Right ventricle myocardium inferior (tissue), 1 donor: ENCODE data around the gene EPC2. TPM values are rescaled to one million over a fixed set of nuclear protein-coding genes. Genes with fewer than 3 reads are reported as not detected.
"Not testable (repeated sequence)": the region's sequence is repeated elsewhere in the genome, so short reads cannot be mapped to it uniquely, and the experiment has no call there.

Source experiments
- ATAC-seq: fragments of 200-7000 bp; cut with Tn5 transposase; one replicate; pipeline ENCODE4 v1.9.1; 2020; ENCODE audit warnings: mild to moderate bottlenecking, moderate library complexity
- DNase-seq: peaks from one replicate; pipeline ENCODE4 v3.0.0; 2021; ENCODE audit errors: missing footprints
- intact Hi-C: fragments of 100-400 bp; cut with DNase I; formaldehyde crosslinking; loops from one replicate; pipeline ENCODE4 v1.11.0; 2022
- total RNA-seq: library from RNA; stranded (reverse); fragmentation: NEBNext Ultra II Directional; extraction: Animal tissue kit (Norgen Biotek cat#: 25700); gene quantifications from one replicate; pipeline ENCODE4 v1.2.1, GENCODE V29; 2021
- donor health status: DM: no; HTN: yes; CAD: no; lungs with severe emphysema.

The EPC2 gene
- total RNA-seq, 1 donor from 2014 or later, result 18.6 TPM

DNA sequence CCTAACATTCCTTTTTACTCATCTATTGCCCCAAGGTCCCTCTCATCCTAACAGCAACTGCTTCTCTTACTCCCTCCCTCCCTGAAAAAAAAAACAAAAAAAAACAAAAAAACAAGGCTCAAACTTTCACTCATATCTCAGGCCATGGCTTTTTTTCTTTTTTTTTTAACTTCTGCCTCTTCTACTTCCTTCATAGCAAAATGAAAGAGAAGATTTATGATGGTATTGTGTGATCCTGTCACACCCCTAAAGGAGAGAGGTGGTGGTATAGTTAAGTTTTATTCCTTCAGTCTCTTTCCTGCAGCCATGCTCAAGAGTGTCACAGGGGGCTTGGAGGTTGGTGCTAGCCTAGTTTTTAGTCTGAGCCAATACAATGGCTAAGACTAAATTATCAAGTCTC, 21.5 kb upstream of the EPC2 start:
- ATAC-seq, result no peak
- intact Hi-C loops, result no loop called here
- DNase-seq, result no peak

DNA sequence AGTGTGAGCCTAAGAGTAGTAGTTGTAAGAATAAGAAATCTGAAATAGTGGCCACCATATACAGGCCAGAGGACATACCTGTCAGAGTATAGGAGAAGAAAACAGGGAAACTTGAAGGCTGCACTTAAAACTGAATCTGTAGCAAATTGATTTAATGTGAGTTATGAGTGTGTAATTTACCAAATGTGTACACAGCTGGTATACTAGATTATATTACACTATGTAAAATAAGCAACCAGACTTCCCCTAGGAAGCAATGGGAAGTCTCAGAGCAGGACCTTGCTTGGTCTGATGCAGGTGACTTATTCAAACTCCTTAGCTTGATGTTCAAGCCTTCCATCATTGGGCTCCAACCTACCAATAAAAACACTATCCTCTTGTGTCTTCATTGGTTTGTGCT, 17.3 kb upstream of the EPC2 start:
- no peak for ATAC-seq
- intact Hi-C loops, result no loop called here
- no peak for DNase-seq

DNA sequence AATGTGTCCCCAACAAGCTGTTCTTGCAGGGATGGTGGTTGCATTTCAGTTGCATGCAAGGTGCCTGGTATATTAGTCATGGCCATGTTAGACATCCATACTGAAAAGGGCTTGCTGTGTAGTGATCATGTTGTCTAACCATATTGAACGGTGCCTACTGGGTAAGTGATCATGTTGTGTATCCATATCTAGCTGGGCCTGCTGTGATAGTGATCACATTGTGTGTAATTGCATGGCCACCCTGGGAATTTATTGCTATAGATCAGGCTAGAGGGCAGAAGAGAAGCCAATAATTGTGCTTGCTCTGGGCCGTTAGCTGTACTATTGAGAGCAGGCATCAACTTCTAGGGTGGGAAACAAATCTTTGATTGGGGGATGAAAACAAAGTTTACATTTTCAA, 9.8 kb upstream of the EPC2 start:
- DNase-seq (no peak), ATAC-seq (no peak)
- intact Hi-C loops, result no loop called here

DNA sequence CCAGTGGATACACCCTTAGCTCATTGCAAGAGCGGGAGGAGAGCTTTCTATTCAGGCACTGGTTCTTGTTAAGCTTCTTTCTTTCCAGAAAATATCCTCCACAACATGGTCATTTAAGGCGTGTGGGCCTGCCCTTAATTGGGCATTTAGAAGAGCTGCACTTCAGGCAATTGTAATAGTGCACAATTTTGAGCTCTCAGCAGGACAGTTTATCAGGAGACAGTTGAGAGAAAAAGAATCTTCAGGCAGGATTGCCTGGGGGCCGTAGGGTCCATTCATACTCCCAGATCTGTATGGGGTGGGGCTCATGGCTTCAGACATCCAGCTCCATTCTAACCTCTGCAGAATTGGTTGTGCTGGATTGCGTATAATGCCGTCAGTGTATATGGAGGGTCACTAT, 6.0 kb upstream of the EPC2 start:
- DNase-seq, result no peak
- intact Hi-C loops, result no loop called here
- ATAC-seq, result no peak

DNA sequence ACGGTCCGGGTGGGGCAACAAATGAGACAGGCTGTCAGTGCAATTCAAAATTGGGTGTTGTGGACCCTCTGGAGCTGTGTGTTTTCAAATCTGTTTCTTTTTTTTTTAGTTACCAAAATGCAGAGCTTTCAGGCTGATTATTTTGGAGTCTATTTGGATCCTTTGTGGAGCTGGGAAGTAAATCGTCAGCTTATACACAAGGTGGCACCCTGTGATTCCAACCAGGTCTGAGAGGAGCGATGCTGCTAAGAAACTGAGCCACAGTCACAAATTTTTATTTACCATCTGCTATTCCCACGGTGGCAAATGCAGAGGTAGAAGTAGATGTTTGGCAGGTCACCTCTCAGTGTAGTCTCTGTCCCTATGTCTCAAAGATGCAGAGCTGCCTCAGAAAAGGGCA, 3.8 kb upstream of the EPC2 start:
- intact Hi-C loops, result loop anchor here (5.0 to 10.0 kb wide), 2 partner anchors 347 to 616 kb away; partner anchors contain the start of genes MBD5 and ORC4
- no peak for DNase-seq
- no peak for ATAC-seq

DNA sequence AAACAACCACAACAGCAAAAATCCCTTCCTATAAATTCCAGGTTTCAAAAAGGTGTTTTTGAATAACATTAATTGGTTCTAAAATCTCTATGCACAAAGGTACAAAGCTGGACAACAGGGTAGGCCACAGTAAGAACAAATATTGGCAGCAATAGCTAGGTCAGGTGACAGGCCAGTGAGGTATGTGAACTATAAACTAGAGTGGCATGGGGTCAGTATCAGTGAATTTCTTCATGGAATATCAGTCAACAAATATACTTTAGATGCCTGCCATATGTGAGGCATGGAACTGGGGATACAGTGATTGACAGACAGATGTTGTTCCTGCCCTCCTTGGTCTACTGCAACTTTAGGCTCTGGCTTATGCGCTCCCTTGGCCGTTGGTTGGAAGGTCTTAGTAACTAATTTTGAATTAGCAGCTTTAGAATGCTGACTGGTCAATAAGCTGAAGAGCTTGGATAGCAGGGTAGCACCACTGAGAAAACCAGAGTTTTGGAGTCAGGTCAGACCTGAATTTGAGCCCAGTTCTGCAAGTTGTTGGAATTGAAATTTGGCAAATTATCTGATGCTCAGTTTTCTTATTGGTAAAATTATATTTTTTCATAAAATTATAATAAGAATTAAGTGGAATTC, 2.3 kb upstream of the EPC2 start:
- no peak for DNase-seq
- intact Hi-C loops, result loop anchor here (5.0 to 10.0 kb wide), 2 partner anchors 345 to 617 kb away; partner anchors contain the start of genes MBD5 and ORC4
- no peak for ATAC-seq

DNA sequence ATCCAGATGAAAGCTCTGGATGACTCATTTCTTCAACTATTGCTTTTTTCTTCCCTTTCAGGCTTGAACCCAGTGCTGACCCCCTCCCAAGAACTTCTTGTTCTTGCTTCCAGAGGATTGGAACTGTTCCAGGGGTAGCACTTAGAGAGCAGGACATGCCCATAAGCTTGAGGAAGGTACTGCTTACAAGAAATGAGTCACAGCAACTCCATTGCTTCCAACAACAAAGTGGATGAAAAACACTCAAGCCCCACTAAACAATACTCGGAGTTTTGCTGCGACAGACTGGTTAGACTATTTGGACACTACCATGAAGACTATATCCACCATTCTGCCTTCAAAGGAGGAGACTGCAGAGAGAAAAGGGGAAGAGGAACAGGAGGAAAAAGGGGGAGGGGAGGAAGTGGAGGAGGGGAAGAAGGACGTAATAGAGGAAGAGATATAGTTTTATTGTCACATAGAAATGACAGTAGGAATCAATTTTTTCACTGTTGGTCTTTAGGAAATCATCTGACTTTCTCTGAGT, 1.6 kb upstream of the EPC2 start:
- DNase-seq (no peak), ATAC-seq (no peak)
- intact Hi-C loops, result loop anchor here (5.0 to 10.0 kb wide), 2 partner anchors 344 to 618 kb away; partner anchors contain the start of genes MBD5 and ORC4

DNA sequence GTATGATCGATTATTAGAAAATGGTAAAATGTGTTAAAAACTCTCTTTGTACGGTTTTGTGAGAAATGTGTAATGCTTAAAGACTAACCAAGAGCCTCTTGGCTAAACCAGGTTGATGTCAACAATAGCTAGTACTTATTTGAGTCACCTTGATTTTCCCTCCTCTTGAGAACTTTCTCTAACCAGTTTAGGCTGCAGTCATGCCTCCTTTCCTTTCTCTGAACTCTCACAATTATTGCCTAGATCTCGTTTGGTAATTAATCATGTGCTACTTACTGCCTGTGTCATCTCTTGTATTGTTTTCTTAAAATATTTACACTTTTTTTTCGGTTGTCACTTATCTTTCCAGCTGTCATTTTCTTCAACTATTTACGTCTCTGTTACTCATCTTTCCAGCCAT, 1.1 kb upstream of the EPC2 start:
- DNase-seq (no peak), ATAC-seq (no peak)
- intact Hi-C loops, result loop anchor here (5.0 to 10.0 kb wide), 2 partner anchors 344 to 619 kb away; partner anchors contain the start of genes MBD5 and ORC4

DNA sequence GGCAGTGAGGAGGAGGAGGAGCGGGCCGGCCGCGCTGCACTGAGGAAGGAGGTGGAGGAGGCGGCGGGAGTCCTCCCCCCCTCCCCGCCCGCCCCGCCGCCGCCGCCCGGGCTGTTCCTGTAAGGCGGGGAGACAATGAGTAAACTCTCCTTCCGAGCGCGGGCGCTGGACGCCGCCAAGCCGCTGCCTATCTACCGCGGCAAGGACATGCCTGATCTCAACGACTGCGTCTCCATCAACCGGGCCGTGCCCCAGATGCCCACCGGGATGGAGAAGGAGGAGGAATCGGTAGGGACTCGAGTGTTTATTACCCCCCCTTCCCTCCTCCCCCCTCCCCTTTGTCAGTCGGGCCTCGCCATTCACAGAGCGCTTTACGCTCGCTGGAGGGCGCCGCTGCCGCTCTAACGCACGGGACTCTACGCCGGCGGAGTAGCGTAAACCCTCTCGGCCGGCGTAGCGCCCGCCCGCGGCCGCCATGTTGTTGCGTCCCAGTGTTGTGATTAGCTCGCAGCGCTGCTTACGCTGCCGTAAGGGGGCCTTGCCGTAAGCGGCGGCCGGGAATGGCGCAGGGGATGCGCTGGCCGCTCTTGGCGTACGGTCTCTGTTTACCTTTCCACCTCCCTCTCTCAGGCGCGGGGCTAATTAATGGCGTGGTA, 460 bp downstream of the EPC2 start:
- intact Hi-C loops, result loop anchor here (2.0 to 10.0 kb wide), 3 partner anchors 30 to 620 kb away; partner anchors contain the start of genes MBD5 and ORC4
- ATAC-seq (peak; percentile 90), DNase-seq (peak; percentile 99)

DNA sequence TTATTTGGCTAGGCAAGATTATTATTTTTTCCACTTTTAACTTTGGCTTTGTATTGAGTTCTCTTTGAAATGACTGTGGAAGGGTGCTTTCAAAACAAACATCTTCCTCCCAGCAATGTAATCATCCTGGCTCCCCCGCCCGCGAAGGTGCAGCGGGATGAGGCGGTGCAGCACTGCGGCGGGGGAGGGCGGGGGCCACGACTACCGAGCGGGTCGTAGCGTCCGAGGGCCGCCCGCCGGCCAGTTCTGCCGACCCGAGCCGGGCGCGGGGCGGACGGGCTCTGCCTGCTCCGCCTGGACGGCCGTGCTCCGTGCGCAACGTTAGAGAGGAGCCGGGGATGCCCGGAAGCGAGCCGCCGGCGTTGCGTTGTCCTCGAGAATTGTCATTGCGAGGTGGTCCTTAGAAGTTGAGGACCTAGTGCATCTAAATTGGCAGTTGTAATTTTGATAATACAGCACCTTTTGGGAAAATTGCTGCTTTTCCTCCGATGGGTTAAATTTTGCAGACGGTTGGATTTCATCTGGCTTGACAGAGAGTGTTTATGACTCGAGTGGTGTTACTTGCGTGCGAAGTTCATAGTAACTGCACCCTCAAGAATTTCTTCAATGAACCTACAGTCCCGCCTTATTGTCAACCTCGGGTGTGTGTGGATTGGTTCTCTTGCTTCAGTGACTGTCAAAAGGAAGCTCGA, 1.1 kb downstream of the EPC2 start:
- DNase-seq, result peak; percentile 80
- peak; percentile 21 for ATAC-seq
- intact Hi-C loops, result loop anchor here (2.0 to 10.0 kb wide), 2 partner anchors 31 to 621 kb away; partner anchors contain the start of genes MBD5 and ORC4

DNA sequence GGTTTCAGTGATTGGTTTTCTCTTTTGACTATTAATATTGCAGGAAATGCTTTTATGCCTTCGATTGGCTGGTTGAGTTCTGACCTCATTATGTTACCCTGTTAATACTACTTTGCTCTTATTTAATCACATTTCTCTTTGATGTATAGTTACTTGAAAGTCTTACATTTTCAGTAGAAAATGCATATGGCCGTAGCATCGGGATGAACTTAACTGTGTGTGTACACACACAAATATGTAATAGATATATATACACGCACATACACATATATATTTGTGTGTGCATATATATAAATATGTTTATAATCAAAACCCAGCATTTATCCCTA, 1.6 kb downstream of the EPC2 start:
- intact Hi-C loops, result loop anchor here (10.0 kb wide), 1 partner anchor 621 kb away; the partner anchor contains the start of genes MBD5 and ORC4
- DNase-seq (no peak), ATAC-seq (no peak)

DNA sequence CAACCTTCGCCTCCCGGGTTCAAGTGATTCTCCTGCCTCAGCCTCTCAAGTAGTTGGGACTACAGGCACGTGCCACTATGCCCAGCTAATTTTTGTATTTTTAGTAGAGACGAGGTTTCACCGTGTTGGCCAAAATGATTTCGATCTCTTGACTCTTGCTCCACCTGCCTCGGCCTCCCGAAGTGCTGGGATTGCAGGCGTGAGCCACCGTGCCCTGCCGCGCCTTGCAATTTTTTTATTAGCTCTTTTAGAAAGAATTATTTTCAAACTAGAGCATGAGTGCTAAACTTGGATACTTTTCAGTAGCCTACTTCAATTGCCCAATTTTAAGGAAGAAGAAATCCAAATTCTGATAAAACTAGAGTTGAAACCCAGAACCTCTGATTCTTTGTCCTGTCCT, 3.2 kb downstream of the EPC2 start:
- not testable (repeated sequence) for ATAC-seq, DNase-seq
- intact Hi-C loops, result loop anchor here (10.0 kb wide), 1 partner anchor 623 kb away; the partner anchor contains the start of genes MBD5 and ORC4

DNA sequence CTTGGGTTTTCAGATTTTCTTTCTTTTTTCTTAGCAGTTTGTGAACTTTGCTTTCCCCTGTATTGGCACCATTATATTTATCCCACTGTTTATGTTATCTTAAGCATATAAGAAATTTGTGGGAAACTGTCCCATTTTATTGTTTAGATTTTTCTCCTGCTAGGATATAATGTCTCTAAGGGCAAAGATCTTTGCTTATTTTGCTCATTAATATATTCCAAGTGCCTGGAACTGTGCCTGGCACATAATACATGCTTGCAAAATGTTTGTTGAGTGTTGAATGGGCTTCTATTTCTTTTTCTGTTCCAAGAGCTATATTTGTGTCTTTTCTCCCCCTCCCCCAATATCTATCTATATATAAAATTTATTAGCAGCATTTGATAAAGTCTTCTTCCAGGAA, 5.4 kb downstream of the EPC2 start:
- ATAC-seq (no peak), DNase-seq (no peak)
- intact Hi-C loops, result loop anchor here (10.0 kb wide), 1 partner anchor 625 kb away; the partner anchor contains the start of genes MBD5 and ORC4

DNA sequence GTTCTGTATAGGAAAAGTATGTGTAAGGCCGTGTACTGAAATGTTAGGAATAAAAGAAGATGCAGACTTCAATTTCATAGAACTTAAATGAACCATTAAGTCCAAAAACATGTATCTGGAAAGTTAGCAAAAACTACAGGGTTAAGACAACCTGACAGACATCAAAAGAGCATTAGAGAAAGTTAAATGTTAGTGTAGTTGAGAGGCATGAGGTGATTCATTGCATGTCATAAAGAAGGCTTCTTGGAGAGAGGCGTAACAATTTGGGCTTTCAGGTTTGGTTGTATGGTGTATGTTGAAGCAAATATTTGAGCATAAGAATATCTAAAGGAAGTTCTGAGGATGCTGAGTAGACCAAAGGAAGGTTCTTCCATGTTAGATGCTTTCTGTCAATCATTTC, 6.3 kb downstream of the EPC2 start:
- intact Hi-C loops, result no loop called here
- DNase-seq (no peak), ATAC-seq (no peak)

DNA sequence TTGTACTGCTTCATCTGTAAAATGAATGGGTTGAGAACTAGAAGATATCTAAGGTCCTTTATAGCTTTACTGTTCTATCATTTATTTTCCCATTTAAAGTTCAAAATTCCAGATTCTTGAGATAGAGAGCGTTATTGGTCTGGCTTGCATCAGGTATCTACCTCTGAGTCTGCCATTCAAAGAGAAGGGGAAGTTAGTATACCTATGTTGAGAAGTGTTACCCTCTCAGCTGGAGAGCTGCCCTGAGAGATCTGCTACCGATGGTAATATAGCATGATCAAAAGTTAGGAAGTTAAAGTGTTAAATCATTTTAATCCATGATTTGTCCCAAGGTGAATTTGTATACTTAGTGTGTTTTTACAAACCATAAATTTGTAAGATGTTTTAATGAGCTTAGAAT, 7.4 kb downstream of the EPC2 start:
- ATAC-seq, result no peak
- DNase-seq, result no peak
- intact Hi-C loops, result no loop called here

DNA sequence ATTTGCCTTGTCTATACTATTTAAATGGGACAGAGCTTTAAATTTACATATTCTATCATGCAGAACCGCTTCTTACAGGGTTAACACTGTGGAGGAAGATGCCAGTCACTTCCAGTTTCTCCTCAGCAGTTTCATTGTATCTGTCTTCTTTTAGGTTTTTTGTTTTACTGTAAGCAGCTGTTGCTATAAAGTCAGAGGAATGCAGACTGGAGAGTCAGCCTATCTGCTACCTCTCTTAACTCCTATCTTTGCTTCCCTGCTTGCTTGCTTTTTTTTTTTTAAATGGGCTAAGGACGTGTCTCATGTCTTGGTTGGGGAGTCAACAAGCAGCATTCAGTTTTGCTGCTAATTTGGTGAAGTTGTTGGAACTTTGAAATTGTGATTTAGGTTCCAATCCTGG, 8.9 kb downstream of the EPC2 start:
- intact Hi-C loops, result no loop called here
- ATAC-seq (peak; percentile 16), DNase-seq (no peak)

DNA sequence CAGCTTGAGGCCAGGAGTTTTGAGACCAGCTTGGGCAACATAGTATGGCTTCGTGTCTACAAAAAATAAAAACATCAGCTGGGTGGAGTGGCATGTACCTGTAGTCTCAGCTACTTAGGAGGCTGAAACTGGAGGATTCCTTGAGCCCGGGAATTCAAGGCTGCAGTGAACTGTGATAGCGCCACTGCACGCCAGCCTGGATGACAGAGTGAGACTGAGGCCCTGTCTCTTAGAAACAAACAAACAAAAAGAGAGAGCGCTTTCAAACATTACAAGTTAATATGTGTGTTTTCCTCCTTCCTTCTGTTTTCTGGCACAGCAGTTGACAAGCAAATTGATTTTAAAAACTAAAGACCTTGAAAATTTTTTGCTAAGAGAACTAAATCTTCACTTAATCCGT, 9.9 kb downstream of the EPC2 start:
- ATAC-seq (no peak), DNase-seq (no peak)
- intact Hi-C loops, result no loop called here

DNA sequence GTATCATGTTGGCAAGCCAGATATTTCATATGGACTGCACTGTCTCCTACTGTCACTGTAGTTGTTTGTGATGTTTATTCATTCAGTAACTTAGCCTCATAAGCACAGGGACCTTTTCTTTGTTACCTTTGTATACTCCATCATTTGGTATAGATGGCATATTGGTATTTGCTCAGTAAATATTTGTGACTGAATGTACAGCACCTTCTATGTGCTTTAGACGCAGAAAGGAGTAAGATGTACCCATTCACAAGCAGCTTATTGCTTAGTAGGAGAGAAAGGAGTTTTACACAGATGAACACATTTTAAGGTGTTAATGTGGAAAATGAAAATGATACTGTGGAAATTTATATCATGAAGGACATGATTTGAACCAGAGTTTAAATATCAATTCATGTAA, 12.0 kb downstream of the EPC2 start:
- no peak for DNase-seq
- ATAC-seq, result no peak
- intact Hi-C loops, result no loop called here
